ENCODE results near the gene ZNF256. TPM values are rescaled to one million over a fixed set of nuclear protein-coding genes. Genes with fewer than 3 reads are reported as not detected.

The ZNF256 gene
- polyA plus RNA-seq: 3.7 to 5.3 TPM (median 5.3 TPM) in 3 replicates
- 2.3 TPM for polyA plus RNA-seq (2011; ENCODE audit: low read depth)
- 2.1 and 4.1 TPM in 2 replicates for polyA plus RNA-seq (2011; cell fraction: cytosol; rRNA removed)
- 10.5 and 11.8 TPM in 2 replicates for polyA plus RNA-seq (2011; cell fraction: nucleus; rRNA removed)
- 3.5 and 5.0 TPM in 2 replicates for polyA plus RNA-seq (2012; ENCODE audit: low replicate concordance)
- polyA minus RNA-seq: 1.9 to 7.3 TPM (median 6.2 TPM) in 3 replicates
- 6.5 TPM for polyA minus RNA-seq (2011; cell fraction: cytosol; rRNA and poly(A)+ RNA removed)
- 6.0 and 11.3 TPM in 2 replicates for polyA minus RNA-seq (2011; cell fraction: nucleus; rRNA and poly(A)+ RNA removed)

GRCh38 chr19:57947419-57948134 is at the start of gene ZNF256:
Gene ZNF256, minus strand, starts transcription at chr19:57947706. Its CDS starts 232 bp downstream, at chr19:57947474.
- Histone ChIP-seq H3K36me3 (ENCODE audit: control insufficient read depth in 2 of 2, extremely low read depth in 1 of 2, insufficient read depth in 2 of 2, low read length in 2 of 2) (peaks cover 5 to 16% of the 10 kb centered on the region in 2 experiments), H3K4me3 (ENCODE audit: control insufficient read depth in 2 of 3, extremely low read depth in 1 of 3, insufficient read depth in 2 of 3, low read depth in 1 of 3, low read length in 3 of 3) (peak within 1 kb of the TSS; percentile 82 to 90 (median 87)), H2AFZ (ENCODE audit: control insufficient read depth, low read length) (peak within 1 kb of the TSS; percentile 84), H3K27me3 (ENCODE audit: control insufficient read depth, extremely low read depth, insufficient read depth, low read length) (no peaks in the 10 kb centered on the region), H3K4me1 (ENCODE audit: control insufficient read depth, extremely low read depth, insufficient read depth, low read length) (peaks cover 10% of the 10 kb centered on the region), H3K4me2 (ENCODE audit: control insufficient read depth, extremely low read depth, insufficient read depth, low read depth, low read length) (peak within 1 kb of the TSS; percentile 89), H3K9me3 (ENCODE audit: control insufficient read depth, low read depth, low read length) (peaks cover 2% of the 10 kb centered on the region), H3K27ac (ENCODE audit: control insufficient read depth, insufficient read depth, low read length) (peak within 1 kb of the TSS; percentile 66), H3K9ac (ENCODE audit: control insufficient read depth, extremely low read depth, insufficient read depth, low read length) (peak within 1 kb of the TSS; percentile 86), H3K79me2 (ENCODE audit: control insufficient read depth, insufficient read depth, low read length) (peaks cover 45% of the 10 kb centered on the region), H4K20me1 (ENCODE audit: control insufficient read depth, extremely low read depth, insufficient read depth, low read length) (no peaks in the 10 kb centered on the region), H3K9me1 (ENCODE audit: control insufficient read depth, extremely low read depth, insufficient read depth, low read length) (no peaks in the 10 kb centered on the region)
- TF ChIP-seq CTCF (optimal IDR thresholded peaks at IDR 0.05 in 1 of 3, IDR thresholded peaks at IDR 0.05 in 1 of 3, conservative IDR thresholded peaks at IDR 0.05 in 1 of 3; ENCODE audit: extremely low read depth in 1 of 3, insufficient read depth in 2 of 3, low read length in 3 of 3): peak; percentile 56 to 71 (median 68)
- TF ChIP-seq EZH2 (IDR thresholded peaks at IDR 0.05; ENCODE audit: low read length): no peak
- DNase-seq (ENCODE audit: low read depth, low spot score) (peak; percentile 82), FAIRE-seq (peak; percentile 91)
- dilution Hi-C loops (cut with MboI; ENCODE audit: extremely low pct_ligation_motif_present, low sequenced_read_pairs): no loop called here

GRCh38 chr19:57992841-57993240 is 45.3 kb upstream of the ZNF256 start:
- Histone ChIP-seq H3K4me2 (ENCODE audit: control insufficient read depth, extremely low read depth, insufficient read depth, low read depth, low read length) (no peak overlapping the region), H3K9me3 (ENCODE audit: control insufficient read depth, low read depth, low read length) (peaks cover 21% of the 10 kb centered on the region), H3K27ac (ENCODE audit: control insufficient read depth, insufficient read depth, low read length) (no peak overlapping the region), H3K9ac (ENCODE audit: control insufficient read depth, extremely low read depth, insufficient read depth, low read length) (no peak overlapping the region), H3K9me1 (ENCODE audit: control insufficient read depth, extremely low read depth, insufficient read depth, low read length) (no peaks in the 10 kb centered on the region), H3K36me3 (ENCODE audit: control insufficient read depth in 2 of 2, extremely low read depth in 1 of 2, insufficient read depth in 2 of 2, low read length in 2 of 2) (peaks cover 11 to 15% of the 10 kb centered on the region in 2 experiments), H3K4me3 (ENCODE audit: control insufficient read depth in 2 of 3, extremely low read depth in 1 of 3, insufficient read depth in 2 of 3, low read depth in 1 of 3, low read length in 3 of 3) (no peak overlapping the region), H4K20me1 (ENCODE audit: control insufficient read depth, extremely low read depth, insufficient read depth, low read length) (no peaks in the 10 kb centered on the region), H3K4me1 (ENCODE audit: control insufficient read depth, extremely low read depth, insufficient read depth, low read length) (no peaks in the 10 kb centered on the region), H2AFZ (ENCODE audit: control insufficient read depth, low read length) (no peak overlapping the region), H3K27me3 (ENCODE audit: control insufficient read depth, extremely low read depth, insufficient read depth, low read length) (no peaks in the 10 kb centered on the region), H3K79me2 (ENCODE audit: control insufficient read depth, insufficient read depth, low read length) (no peaks in the 10 kb centered on the region)
- no peak for DNase-seq (ENCODE audit: low read depth, low spot score)
- no peak for FAIRE-seq
- TF ChIP-seq CTCF (optimal IDR thresholded peaks at IDR 0.05 in 1 of 3, IDR thresholded peaks at IDR 0.05 in 1 of 3, conservative IDR thresholded peaks at IDR 0.05 in 1 of 3; ENCODE audit: extremely low read depth in 1 of 3, insufficient read depth in 2 of 3, low read length in 3 of 3): no peak
- no peak for TF ChIP-seq EZH2 (IDR thresholded peaks at IDR 0.05; ENCODE audit: low read length)
- dilution Hi-C loops (cut with MboI; ENCODE audit: extremely low pct_ligation_motif_present, low sequenced_read_pairs): no loop called here
